Raji (cell line): Measurements from ENCODE around the gene ARSB.

Experiments
- POLR2A ChIP-seq: IDR thresholded peaks from 2 replicates; pipeline ENCODE4 v1.6.1; 2011; ENCODE audit warnings: low read depth, low read length, control low read depth; ENCODE audit not compliant: insufficient read depth

The ARSB gene

DNA sequence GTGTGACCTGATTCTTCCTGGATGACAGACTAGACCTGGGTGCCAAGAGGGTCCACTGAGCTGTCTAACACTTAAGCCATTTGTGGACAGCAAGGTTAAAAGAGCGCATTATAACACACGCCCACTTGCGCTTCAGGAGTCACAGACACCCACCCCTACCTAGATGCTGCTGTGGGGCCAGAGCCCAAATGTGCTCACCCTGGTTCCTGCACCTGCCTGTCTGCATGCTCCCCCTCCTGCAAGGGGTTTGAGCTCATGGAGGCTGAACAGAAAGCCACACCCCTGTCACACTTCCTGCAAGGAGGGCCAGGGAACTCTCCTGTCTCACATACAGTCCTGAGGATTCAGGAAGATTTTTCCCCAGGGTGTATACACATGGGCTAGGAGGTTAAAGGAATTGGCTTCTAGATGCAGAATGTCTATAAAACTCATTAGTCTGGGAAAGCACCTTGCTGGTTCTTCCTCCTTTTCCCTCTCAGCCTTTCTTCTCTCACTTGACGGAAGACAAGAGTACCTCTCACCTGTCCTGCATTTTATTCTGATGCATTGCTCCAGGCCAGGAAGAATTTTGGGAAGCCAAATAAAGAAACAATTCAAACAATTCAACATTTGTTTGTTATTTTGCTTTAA is 249.2 kb downstream of the ARSB start:
- peak; percentile 48; the same call in 1 of the 2 replicates for TF ChIP-seq POLR2A

DNA sequence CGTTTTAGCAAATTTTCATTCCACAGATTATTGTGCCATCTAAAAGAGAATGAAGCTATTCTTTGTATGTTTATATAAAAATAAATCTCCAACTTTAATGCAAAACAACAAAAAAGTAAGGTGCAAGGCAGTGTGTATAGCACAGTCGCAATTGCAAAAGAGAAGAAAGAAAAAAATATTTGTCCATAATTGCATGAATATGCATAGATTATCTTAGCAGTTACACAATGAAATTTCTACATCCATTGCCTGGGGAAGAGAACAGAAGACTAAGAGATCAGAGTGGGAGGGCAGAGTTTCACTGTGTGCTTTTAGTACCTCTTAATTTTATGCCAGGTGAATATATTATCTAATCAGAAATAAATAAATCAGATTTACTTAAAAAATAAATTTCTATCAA is 250.2 kb downstream of the ARSB start:
- TF ChIP-seq POLR2A: no peak

GRCh38 chr5:78734094-78734845 is 250.8 kb downstream of the ARSB start:
- TF ChIP-seq POLR2A: no peak

DNA sequence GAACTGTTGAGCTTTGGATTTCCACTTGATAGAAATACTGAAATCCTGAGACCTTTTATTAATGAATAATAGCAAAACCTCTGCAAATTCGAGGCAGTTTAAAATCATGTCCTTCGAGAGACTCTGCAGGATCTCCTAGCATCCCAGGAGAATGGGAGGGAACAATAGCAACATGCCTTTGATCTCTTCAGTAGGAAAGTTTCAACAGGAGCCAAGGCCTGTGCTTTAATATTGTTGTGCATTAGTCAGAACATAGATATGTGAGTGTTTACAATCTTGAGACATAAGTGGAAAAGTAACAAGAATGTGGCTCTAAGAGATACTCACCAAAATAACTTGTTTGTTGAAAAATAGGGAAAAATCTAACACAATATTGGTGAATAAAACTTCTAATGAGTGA is 253.2 kb downstream of the ARSB start:
- no peak for TF ChIP-seq POLR2A

- no peak for TF ChIP-seq POLR2A
These were observed 254.6 kb downstream of the ARSB start for GRCh38 chr5:78730300-78731094.

DNA sequence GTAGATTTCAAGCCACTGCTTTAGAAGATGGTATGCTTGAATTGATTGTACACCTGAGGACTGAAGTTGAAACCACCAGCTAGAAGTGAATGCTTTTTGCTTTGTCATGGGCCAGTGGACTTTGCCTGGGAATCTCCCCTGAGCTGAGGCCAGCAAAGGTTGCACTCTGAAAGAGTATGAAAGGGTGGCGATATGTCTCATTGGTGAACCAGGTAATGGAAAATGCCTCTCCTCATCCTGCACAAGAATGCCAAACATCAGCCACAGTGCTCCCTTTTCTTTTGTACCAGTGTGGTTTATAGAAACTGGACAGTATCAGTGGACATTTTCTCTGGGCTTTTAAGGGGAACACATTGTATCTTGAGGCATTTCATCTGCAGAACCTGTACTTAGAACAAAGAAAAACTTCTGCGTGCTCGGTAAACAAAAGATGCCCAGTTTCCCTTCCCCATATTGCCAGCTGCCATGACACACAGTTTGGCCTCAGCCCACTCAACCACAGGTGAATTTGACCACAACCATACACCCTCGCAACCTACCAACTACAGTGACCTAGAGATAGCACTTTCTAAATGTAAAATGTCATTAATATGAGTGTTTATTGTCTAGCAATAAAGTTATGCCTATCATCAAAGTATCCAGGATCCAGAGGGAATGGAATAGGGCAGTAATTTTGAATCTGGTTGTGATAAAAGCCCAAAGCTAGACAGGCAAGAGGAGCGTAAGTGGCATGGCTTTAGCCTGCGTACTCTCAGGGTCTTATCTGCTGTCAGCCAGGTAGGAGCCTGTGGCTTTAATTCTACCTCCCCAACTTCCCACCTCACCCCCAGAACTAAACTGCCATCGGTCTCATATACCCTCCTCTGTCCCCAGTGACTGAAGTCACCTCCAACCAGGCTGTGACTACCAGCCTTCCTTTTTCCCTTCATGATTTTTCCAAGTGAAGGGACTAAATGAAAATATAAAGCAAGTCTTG is 257.0 kb downstream of the ARSB start:
- TF ChIP-seq POLR2A: peak; percentile 20; the same call in 1 of the 2 replicates
